K562 (cell line): ENCODE results near the gene OXNAD1.

Experiments
- CEBPB ChIP-seq: fragments of 450-650 bp; IDR thresholded peaks from 2 replicates; pipeline ENCODE4 v1.6.1; 2016; ENCODE audit warnings: missing genetic modification characterization, missing compliant biosample characterization
- CTCF ChIP-seq, 3 experiments: IDR thresholded peaks in 2 of 3; conservative IDR thresholded peaks in 1 of 3; 2 replicates each; pipeline ENCODE4 v1.5.1; 2011 to 2012; ENCODE audit warnings: low read length in 3 of 3, mild to moderate bottlenecking in 3 of 3, control low read depth in 2 of 3, improper control_type of control experiment in 1 of 3, inconsistent platforms in 1 of 3, low read depth in 1 of 3, mixed read lengths in 1 of 3, moderate library complexity in 1 of 3; ENCODE audit not compliant: insufficient read depth in 2 of 3
- ETV5 ChIP-seq: sonication (generic); formaldehyde crosslinking; IDR thresholded peaks from 2 replicates; pipeline ENCODE4 v1.4.0; 2020; ENCODE audit warnings: low read depth, mild to moderate bottlenecking, missing genetic modification reagents
- JUND ChIP-seq, 2 experiments: IDR thresholded peaks; 2 replicates in 1 of 2; 3 replicates in 1 of 2; pipeline ENCODE4 v1.6.1; 2011; ENCODE audit warnings: borderline replicate concordance in 2 of 2, low read depth in 2 of 2, low read length in 2 of 2, improper control_type of control experiment in 1 of 2, missing biosample characterization in 1 of 2, missing genetic modification characterization in 1 of 2, missing genetic modification reagents in 1 of 2
- KLF13 ChIP-seq: fragments of 450-650 bp; IDR thresholded peaks from 2 replicates; pipeline ENCODE4 v1.6.1; 2016; ENCODE audit warnings: missing genetic modification characterization, low read depth, mild to moderate bottlenecking, missing compliant biosample characterization, moderate library complexity, borderline replicate concordance
- MIER1 ChIP-seq: fragments of 450-650 bp; IDR thresholded peaks from 2 replicates; pipeline ENCODE4 v1.6.1; 2016; ENCODE audit warnings: antibody characterized with exemption, mild to moderate bottlenecking, low read depth
- NFXL1 ChIP-seq: fragments of 450-650 bp; formaldehyde crosslinking; IDR thresholded peaks from 2 replicates; pipeline ENCODE4 v1.4.0; 2021; ENCODE audit warnings: mild to moderate bottlenecking
- RBFOX2 ChIP-seq: fragments of 200-400 bp; formaldehyde crosslinking; IDR thresholded peaks from 2 replicates; pipeline ENCODE4 v1.6.1; 2017; ENCODE audit warnings: low read depth, mild to moderate bottlenecking, low read length, moderate library complexity
- YY1 ChIP-seq, 3 experiments: IDR thresholded peaks; 2 replicates each; pipeline ENCODE4 v1.6.1; 2011; ENCODE audit warnings: low read length in 2 of 3, mild to moderate bottlenecking in 2 of 3, moderate library complexity in 2 of 3, borderline replicate concordance in 1 of 3, control low read depth in 1 of 3, low read depth in 1 of 3; ENCODE audit not compliant: insufficient read depth in 3 of 3, insufficient replicate concordance in 2 of 3, control insufficient read depth in 1 of 3, insufficient read length in 1 of 3; ENCODE audit errors: extremely low read depth in 1 of 3
- ZBTB43 ChIP-seq: sonication (generic); formaldehyde crosslinking; IDR thresholded peaks from 2 replicates; pipeline ENCODE4 v1.8.0; 2023; ENCODE audit warnings: mild to moderate bottlenecking, missing genetic modification reagents
- ZBTB8A ChIP-seq: fragments of 450-650 bp; IDR thresholded peaks from 2 replicates; pipeline ENCODE4 v1.6.1; 2018; ENCODE audit warnings: mild to moderate bottlenecking, moderate library complexity; ENCODE audit not compliant: partially characterized antibody
- ZNF277 ChIP-seq: fragments of 250-450 bp; sonication (Bioruptor Pico); IDR thresholded peaks from 2 replicates; pipeline ENCODE4 v1.8.0; 2022; ENCODE audit warnings: inconsistent platforms, mild to moderate bottlenecking, moderate library complexity, borderline replicate concordance
- ZNF282 ChIP-seq: sonication (generic); formaldehyde crosslinking; IDR thresholded peaks from 2 replicates; pipeline ENCODE4 v1.8.1; 2023; ENCODE audit warnings: missing genetic modification reagents
- ZNF830 ChIP-seq: fragments of 250-450 bp; sonication (Bioruptor Pico); IDR thresholded peaks from 2 replicates; pipeline ENCODE4 v1.5.0; 2021; ENCODE audit warnings: mild to moderate bottlenecking

- TF ChIP-seq ZBTB43 (CRISPR knock-in tag) (no peak), ETV5 (CRISPR knock-in tag) (no peak), ZNF282 (CRISPR knock-in tag) (no peak), CEBPB (tag) (no peak), ZNF830 (CRISPR knock-in tag) (no peak), ZBTB8A (no peak), MIER1 (no peak), KLF13 (tag) (no peak), RBFOX2 (no peak), JUND (IDR thresholded peaks at IDR 0.05; ENCODE audit: borderline replicate concordance, low read depth, low read length) (no peak), JUND (tag; IDR thresholded peaks at IDR 0.05; ENCODE audit: borderline replicate concordance, low read depth, low read length) (no peak), YY1 (IDR thresholded peaks at IDR 0.05; ENCODE audit: borderline replicate concordance in 1 of 3, control insufficient read depth in 1 of 3, extremely low read depth in 1 of 3, insufficient read depth in 3 of 3, insufficient read length in 1 of 3, insufficient replicate concordance in 2 of 3, low read depth in 1 of 3, low read length in 2 of 3) (no peak), CTCF (IDR thresholded peaks at IDR 0.05 in 2 of 3, conservative IDR thresholded peaks at IDR 0.05 in 1 of 3; ENCODE audit: insufficient read depth in 2 of 3, low read depth in 1 of 3, low read length in 3 of 3) (no peak), ZNF277 (CRISPR knock-in tag) (no peak), NFXL1 (CRISPR knock-in tag) (no peak)
These were observed 23.7 kb downstream of the OXNAD1 start for GRCh38 chr3:16288664-16289063.
